ENCODE measurements around the gene UBR2. TPM values are rescaled to one million over a fixed set of nuclear protein-coding genes. Genes with fewer than 3 reads are reported as not detected.
"Not testable (repeated sequence)": the region's sequence is repeated elsewhere in the genome, so short reads cannot be mapped to it uniquely, and the experiment has no call there.

Gene UBR2
- total RNA-seq, 1 donor from 2014 or later: 32.3 TPM

DNA sequence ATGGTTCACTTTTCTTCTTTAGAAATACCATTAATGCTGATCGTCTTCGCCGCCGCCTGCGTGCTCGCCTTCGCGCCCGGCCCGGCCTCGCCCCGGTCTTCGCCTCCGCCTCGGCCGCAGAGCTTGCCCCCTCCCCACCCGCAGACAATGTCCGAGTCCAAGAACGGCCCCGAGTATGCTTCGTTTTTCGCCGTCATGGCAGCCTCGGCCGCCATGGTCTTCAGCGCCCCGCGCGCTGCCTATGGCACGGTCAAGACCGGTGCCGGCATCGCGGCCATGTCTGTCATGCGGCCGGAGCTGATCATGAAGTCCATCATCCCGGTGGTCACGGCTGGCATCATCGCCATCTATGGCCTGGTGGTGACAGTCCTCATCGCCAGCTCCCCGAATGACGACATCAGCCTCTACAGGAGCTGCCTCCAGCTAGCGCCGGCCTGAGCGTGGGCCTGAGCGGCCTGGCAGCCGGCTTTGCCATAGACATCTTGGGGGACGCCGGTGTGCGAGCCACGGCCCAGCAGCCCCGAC is 163.3 kb downstream of the UBR2 start:
- Mint-ChIP-seq H3K27me3 (ENCODE audit: unreplicated experiment) (peaks cover 4% of the 10 kb centered on the region), H3K27ac (ENCODE audit: unreplicated experiment) (no peak overlapping the region), H3K4me1 (ENCODE audit: low read depth, unreplicated experiment) (no peaks in the 10 kb centered on the region), H3K4me3 (ENCODE audit: unreplicated experiment) (no peak overlapping the region), H3K36me3 (ENCODE audit: unreplicated experiment) (no peaks in the 10 kb centered on the region), H3K9me3 (ENCODE audit: unreplicated experiment) (no peaks in the 10 kb centered on the region)
- TF ChIP-seq, protein P1, sequence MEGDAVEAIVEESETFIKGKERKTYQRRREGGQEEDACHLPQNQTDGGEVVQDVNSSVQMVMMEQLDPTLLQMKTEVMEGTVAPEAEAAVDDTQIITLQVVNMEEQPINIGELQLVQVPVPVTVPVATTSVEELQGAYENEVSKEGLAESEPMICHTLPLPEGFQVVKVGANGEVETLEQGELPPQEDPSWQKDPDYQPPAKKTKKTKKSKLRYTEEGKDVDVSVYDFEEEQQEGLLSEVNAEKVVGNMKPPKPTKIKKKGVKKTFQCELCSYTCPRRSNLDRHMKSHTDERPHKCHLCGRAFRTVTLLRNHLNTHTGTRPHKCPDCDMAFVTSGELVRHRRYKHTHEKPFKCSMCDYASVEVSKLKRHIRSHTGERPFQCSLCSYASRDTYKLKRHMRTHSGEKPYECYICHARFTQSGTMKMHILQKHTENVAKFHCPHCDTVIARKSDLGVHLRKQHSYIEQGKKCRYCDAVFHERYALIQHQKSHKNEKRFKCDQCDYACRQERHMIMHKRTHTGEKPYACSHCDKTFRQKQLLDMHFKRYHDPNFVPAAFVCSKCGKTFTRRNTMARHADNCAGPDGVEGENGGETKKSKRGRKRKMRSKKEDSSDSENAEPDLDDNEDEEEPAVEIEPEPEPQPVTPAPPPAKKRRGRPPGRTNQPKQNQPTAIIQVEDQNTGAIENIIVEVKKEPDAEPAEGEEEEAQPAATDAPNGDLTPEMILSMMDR (IDR thresholded peaks at IDR 0.05; ENCODE audit: partially characterized antibody, unreplicated experiment): no peak
- DNase-seq: no peak

DNA sequence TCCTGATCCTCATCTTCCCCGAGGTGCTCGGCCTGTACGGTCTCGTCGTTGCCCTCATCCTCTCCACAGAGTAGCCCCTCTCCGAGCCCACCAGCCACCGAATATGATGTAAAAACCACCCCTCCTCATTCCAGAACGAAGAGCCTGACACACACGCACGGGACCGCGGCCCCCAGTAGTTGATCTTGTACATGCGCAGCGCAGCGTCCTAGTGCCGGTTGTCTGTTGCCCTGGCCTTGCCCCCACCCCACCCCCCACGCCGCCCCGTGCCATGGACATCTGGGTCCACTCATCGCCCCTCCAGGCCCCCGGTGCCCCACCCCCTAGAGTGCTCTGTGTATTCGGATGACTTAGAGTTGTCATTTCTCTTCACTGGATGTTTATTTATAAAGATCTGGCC is 163.8 kb downstream of the UBR2 start:
- H3K4me3 Mint-ChIP-seq (ENCODE audit: unreplicated experiment): no peak overlapping the region
- H3K36me3 Mint-ChIP-seq (ENCODE audit: unreplicated experiment): no peaks in the 10 kb centered on the region
- H3K27me3 Mint-ChIP-seq (ENCODE audit: unreplicated experiment): peaks cover 4% of the 10 kb centered on the region
- H3K27ac Mint-ChIP-seq (ENCODE audit: unreplicated experiment): no peak overlapping the region
- DNase-seq: no peak
- TF ChIP-seq, protein P1 (IDR thresholded peaks at IDR 0.05; ENCODE audit: partially characterized antibody, unreplicated experiment): no peak
- H3K9me3 Mint-ChIP-seq (ENCODE audit: unreplicated experiment): no peaks in the 10 kb centered on the region
- H3K4me1 Mint-ChIP-seq (ENCODE audit: low read depth, unreplicated experiment): no peaks in the 10 kb centered on the region

DNA sequence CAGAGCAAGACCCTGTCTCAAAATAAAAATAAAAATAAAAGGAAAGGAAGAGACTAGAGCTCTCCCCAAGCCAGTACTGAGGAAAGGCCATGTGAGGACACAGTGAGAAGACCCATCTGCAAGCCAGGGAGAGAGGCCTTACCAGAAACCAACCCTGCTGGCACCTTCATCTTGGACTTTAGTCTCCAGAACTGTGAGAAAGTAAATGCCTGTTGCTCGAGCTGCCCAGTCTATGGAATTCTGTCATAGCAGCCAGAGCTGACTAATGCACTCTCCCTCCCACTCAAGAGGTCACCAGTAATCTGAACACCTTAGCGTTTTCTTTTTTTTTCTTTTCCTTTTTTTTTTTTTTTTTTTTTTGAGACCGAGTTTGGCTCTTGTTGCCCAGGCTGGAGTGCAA is 165.9 kb downstream of the UBR2 start:
- Mint-ChIP-seq H3K4me1 (ENCODE audit: low read depth, unreplicated experiment) (no peaks in the 10 kb centered on the region), H3K9me3 (ENCODE audit: unreplicated experiment) (no peaks in the 10 kb centered on the region), H3K4me3 (ENCODE audit: unreplicated experiment) (no peak overlapping the region), H3K27me3 (ENCODE audit: unreplicated experiment) (peaks cover 2% of the 10 kb centered on the region), H3K27ac (ENCODE audit: unreplicated experiment) (no peak overlapping the region), H3K36me3 (ENCODE audit: unreplicated experiment) (no peaks in the 10 kb centered on the region)
- TF ChIP-seq, protein P1 (IDR thresholded peaks at IDR 0.05; ENCODE audit: partially characterized antibody, unreplicated experiment): no peak
- DNase-seq: no peak

DNA sequence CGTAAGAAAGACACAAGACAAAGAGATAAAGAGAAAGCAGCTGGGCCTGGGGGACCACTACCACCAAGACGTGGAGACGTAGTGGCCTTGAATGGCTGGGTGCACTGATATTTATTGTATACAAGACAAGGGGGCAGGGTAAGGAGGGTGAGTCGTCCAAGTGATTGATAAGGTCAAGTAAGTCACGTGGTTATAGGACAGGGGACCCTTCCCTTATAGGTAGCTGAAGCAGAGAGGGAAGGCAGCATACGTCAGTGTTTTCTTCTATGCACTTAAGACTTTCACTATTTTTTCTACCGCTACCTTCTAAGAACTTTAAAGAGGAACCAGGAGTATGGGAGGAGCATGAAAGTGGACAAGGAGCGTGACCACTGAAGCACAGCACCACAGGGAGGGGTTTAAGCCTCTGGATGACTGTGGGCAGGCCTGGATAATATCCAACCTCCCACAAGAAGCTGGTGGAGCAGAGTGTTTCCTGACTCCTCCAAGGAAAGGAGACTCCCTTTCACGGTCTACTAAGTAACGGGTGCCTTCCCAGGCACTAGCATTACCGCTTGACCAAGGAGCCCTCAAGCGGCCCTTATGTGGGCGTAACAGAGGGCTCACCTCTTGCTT is 170.1 kb downstream of the UBR2 start:
- H3K4me3 Mint-ChIP-seq (ENCODE audit: unreplicated experiment); H3K27ac Mint-ChIP-seq (ENCODE audit: unreplicated experiment); H3K27me3 Mint-ChIP-seq (ENCODE audit: unreplicated experiment); DNase-seq; H3K4me1 Mint-ChIP-seq (ENCODE audit: low read depth, unreplicated experiment); H3K9me3 Mint-ChIP-seq (ENCODE audit: unreplicated experiment); H3K36me3 Mint-ChIP-seq (ENCODE audit: unreplicated experiment): not testable (repeated sequence)

DNA sequence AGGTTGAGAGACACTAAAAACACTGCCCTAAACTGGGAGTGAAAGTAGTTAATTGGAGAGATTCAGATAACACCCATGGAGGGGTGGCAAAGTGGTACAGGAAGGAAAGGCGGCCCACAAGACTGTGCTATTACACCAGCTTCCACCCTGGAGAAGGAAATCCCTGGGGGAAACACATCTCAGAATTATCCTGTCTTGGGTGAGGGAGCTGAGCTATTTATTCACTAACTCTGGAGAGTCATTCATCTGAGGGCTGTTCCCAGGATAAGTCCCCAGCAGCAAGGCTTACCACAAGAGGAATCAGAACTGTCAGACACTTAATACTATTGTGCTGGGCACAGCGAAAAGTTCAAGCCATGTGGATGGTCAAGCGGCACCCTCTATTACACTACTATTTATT is 172.1 kb downstream of the UBR2 start:
- H3K9me3 Mint-ChIP-seq (ENCODE audit: unreplicated experiment): no peaks in the 10 kb centered on the region
- H3K27ac Mint-ChIP-seq (ENCODE audit: unreplicated experiment): no peak overlapping the region
- H3K4me1 Mint-ChIP-seq (ENCODE audit: low read depth, unreplicated experiment): no peaks in the 10 kb centered on the region
- H3K36me3 Mint-ChIP-seq (ENCODE audit: unreplicated experiment): no peaks in the 10 kb centered on the region
- no peaks in the 10 kb centered on the region for H3K27me3 Mint-ChIP-seq (ENCODE audit: unreplicated experiment)
- no peak for DNase-seq
- TF ChIP-seq, protein P1 (IDR thresholded peaks at IDR 0.05; ENCODE audit: partially characterized antibody, unreplicated experiment): no peak
- no peak overlapping the region for H3K4me3 Mint-ChIP-seq (ENCODE audit: unreplicated experiment)

All from glutamatergic neuron (in vitro differentiated cells).